HK-2 (cell line): ENCODE measurements around the gene PTPN4.

ENCODE experiments used
- DNase-seq: peaks from one replicate; pipeline ENCODE4 v3.0.0-alpha.2; 2018; ENCODE audit not compliant: unreplicated experiment

PTPN4 gene

DNA sequence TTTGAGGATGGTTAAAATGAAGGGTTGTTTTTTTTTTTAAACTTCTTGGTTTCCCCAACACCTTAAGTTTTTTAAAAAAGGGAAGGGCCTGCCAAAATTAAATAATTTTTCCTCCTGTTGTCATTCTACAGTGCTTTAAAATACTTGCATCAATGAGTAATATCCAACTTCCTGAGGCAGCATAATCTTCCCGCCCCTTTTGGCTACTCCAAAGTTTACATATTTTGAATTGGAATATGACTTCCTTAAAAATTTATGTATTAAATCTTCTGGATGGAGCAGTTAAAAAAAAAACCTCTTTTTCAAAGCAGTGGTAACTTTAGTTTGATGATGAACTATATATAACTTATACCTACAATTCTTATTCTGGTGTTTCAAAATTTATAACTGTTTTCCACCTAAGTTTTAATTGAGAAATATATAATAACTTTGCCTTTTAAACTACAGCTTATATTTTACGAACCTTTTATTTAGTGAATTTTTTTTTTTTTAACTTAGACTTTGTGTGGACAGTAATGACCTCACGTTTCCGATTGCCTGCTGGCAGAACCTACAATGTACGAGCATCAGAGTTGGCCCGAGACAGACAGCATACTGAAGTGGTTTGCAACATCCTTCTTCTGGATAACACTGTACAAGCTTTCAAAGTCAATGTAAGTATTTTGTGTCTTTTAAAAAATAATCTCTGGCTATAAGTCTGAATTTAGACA lies 49.8 kb downstream of the PTPN4 start:
- DNase-seq: no peak

DNA sequence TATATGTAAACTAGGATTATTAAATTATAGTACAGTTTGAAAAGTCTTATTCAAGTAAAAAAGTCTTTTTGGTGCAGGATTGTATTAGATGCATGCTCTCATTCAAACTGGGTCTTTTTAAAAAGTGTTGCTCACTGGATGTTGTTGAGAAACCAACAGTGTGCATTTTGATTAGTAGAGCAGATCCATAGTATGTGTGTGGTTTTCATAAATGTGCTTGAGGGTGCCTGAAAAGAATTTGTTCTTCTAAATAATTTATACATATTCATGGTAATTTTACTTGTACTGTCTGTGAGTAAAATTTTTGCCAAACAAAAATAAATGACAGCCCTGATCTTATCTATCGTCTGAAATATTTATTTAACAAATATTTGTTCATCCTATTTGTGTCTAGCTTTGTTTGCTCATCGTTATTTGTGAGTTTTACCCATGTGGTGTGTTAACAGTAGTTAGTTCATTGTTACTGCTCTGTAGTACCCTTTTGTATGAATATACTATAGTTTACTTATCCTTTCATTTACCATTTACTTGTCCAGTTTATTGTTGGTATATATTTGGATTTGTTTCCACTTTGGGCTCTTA lies 50.4 kb downstream of the PTPN4 start:
- DNase-seq: no peak

DNA sequence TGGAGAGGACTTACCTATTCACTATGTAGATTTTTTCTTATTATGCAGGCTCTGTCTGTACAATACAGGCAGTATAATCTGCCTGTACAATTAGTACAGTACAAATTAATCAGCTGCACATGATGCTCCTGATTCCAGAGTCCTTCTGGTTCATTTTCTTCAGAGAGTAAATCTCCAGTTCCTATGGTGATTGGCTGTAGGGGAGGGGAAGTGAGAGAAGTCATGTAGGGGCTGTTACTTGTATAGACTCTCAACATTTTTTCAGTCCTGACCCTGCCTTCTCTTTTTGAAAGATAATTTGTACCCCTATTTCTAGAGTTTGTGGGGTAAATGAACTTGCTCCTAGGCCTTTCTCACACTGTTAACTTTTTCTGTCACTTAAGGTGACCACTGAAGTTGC lies 54.5 kb downstream of the PTPN4 start:
- DNase-seq: no peak

DNA sequence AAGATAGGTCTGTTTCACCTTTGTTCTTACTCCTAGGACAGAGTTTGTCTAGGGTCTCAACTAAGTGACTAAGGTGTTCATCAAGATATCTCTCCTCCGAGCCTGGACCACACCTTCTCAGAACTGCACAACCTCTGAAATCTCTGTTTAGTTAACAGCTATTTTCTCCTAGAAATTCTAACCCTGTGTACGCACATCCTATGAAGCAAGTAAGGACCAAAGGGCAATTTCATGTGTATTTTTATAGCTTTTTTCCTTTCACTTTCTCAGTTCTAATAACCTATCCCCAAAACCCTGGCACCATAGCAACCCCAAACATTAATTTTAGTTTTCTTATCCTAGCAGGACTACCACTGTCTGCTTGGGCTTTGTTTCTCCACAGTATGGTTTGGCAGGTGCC lies 59.1 kb downstream of the PTPN4 start:
- DNase-seq: no peak

DNA sequence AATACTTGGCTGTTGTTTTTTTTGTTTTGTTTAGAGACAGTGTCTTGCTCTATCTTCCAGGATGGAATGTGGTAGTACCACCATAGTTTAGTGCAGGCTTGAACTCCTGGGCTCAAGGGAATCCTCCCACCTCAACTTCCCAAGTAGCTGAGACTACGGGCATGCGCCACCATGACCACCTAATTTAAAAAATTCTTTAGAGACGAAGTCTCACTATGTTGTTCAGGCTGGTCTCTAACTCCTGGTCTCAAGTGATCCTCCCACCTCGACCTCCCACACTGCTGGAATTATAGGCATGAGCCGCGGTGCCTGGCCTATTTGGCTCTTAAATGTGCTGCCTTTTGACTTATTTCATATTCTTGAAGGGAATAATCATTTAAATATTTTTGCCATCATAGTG lies 60.1 kb downstream of the PTPN4 start:
- no peak for DNase-seq

DNA sequence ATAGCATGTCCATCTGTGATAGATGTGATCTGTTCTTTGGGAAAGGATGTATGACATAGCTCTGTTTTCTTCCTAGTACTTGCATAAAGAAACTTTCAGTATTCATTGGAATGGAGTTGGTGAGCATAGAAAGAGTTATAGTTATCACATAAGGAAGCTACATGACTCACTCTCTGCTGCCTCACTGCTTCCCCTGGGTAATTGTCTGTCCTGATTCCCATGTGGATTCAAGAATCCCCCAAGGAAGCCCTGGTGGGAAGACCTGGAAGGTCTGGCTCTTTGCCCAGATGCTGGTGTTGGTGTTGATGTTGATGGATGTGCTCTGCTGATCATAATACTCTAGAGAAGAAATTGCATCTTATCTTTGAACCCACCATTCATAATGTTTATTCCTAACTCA lies 60.6 kb downstream of the PTPN4 start:
- DNase-seq: peak; percentile 21

DNA sequence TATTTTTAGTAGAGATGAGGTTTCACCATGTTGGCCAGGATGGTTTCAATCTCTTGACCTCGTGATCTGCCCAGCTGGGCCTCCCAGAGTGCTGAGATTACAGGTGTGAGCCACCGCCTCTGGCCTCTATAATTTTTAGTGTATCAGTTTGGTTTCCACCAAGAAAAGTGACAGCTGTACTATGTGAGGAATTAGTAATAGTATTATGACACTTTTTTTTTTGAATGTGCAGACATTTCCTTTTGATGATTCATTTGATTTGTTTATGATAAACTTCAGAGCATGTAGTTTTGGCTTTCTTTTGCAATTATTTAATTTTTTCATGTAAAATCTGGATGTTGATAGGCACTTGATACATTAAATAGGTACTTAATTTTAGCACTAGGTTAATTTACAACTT lies 61.5 kb downstream of the PTPN4 start:
- DNase-seq: no peak

DNA sequence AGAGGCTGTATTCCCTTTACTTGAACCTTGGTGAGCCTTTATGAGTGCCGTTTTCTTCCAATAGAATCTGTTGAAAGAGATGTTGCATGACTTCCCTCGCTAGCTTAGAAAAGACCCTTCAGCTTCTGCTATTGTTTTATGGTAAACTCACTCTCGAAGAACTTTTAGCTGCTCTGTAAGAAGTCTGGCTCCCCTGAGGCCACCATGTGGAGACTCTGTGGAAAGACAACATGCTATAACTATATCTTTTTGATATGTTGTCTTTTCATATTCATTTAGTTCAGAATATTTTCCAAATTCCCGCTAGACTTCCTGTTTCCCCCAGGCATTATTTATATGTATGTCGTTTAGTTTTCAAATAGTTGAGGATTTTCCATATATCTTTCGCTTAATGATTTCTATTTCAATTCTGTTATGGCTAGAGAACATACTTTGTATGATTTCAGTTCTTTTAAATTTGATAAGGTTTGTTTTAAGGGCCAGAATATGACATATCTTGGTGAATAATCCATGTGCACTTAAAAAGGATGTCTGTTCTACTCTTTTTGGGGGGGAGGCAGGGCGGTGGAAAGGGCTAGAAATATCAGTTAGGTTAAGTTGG lies 64.1 kb downstream of the PTPN4 start:
- no peak for DNase-seq

DNA sequence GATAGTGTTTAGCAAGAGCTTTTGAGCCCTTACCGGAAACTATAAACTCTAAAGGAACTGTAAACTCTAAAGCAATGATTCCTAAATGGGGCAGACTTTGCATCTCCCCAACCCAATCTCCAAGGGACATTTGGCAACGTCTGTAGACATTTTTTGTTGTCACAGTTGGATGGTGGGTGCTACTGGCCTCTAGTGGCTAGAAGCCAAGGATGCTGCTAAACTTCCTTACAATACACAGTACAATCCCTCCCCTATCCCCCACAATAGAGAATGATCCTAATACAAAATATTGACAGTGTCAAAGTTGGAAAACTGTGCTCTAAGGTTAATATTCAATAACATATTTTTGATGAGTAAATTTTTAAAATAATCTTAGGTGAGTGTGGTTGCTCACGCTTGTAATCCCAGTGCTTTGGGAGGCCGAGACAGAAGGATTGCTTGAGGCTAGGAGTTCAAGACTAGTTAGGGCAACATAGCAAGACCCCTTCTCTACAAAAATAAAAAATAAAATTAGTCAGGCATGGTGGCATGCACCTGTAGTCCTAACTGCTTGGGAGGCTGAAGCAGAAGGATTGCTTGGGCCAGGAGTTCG lies 66.7 kb downstream of the PTPN4 start:
- peak; percentile 11 for DNase-seq

DNA sequence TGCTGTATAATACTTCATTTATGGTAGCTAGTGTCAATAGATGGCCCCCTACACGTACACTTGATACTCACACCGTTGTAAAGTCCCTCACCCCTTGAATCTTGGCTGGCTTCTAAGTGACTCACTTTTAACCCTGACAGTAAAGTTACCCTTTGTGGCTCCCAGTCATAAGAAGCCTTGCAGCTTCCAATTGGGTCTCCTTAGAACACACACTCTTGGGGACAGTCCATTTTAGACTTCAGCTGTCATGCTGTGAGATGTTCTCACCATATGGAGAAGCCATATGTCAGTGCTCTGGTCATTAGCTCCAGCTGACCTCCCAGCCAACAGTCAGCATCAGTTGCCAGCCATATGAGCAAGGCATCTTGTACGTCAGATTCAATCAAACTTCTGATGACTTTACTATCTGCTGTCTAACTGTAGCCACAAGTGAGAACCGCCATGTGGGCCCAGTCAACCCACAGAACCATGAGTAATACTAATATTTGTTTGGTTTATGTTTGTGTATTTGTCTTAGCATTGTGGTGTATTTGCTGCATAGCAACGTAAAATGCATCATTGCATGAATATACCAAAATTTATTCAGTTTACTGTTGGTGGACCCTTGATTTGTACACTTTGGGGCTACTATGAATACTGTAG lies 68.3 kb downstream of the PTPN4 start:
- no peak for DNase-seq

DNA sequence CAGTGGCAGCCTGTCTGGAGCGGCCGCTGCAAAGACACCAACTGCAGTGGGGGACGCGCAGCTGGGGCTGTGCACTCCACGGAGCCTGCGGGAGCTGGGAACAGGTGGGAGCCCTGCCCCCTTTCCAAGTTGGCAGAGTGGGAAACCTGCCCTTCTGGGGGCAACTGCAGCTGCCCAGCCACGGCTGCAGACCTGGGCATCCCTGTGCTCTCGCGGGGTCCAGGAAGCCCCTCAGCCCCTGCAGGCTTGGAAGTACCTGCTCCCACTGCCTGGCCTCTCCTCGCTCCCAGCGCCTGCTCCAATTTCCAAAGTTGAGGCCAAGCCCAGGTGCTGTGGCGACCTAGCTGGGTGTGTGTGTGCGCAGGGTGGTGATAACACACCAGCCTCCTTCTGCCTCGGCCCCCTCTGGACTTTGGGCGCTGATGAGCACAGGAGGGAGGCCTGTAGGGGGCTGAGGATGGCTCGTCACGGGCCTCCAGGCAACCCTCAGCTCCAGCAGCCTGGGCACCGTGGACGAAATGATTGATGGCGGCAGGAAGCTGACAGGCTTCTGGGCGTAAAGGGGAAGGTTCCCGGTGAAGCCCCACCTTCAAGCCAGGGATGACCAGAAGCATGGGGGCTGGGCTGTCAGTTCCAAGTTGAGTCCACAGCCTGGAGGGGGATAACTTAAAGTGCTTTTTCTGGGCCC lies 76.9 kb downstream of the PTPN4 start:
- no peak for DNase-seq

DNA sequence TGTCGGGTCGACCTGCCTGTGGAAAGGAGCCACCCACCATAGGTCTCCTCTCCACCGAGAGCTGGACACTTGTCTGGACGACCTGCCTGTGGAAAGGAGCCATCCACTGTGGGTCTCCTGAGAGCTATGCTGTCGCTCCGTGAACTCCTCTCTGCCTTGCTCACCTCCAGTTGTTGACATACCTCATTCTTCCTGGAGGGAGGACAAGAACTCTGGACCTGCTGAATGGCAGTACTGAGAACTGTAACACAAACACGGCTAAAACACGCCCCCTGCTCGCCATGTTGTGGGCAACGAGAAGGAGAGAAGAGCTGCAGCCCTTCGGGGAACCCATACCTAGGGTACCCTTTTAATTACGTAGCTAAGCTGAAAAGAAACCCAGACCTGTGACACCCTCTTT lies 77.6 kb downstream of the PTPN4 start:
- DNase-seq: no peak

DNA sequence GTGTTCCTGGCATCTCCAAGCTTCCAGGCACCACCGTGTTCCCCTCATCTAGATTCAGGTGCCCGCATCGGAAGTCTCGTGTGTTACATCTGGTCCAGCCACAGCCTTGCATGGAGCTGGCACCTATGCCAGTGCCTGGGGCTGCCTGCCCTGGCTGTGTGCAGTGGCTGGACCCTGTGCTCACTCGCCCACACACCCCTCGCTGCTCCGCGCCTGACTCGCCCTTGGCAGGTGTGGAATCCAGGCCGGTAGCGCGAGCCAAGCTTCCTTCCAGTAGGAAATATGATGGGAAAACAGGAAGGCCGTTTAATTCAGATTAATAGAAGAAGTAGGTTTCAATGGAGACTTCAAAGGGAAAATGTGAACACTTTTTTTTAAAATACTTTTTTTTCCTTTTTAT lies 78.0 kb downstream of the PTPN4 start:
- DNase-seq: no peak

DNA sequence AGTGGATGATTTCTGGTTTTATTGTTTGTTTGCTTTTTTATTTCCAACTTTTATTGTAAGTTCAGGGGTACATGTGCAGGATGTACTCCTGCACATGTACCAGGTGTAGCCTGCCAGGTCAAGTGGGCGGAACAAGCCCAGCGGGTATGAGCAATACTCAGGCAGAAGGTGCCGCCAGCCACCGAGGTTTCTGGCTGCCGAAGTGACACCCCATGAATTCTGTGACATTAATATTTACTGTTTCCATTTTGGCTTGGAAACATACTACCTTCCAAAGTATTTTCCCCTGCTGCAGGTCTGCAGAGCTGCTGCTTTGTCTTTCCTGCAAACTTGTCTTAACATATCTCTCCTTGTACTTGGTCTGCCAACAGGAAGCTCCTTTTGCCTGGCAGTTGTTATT lies 78.5 kb downstream of the PTPN4 start:
- DNase-seq: no peak

DNA sequence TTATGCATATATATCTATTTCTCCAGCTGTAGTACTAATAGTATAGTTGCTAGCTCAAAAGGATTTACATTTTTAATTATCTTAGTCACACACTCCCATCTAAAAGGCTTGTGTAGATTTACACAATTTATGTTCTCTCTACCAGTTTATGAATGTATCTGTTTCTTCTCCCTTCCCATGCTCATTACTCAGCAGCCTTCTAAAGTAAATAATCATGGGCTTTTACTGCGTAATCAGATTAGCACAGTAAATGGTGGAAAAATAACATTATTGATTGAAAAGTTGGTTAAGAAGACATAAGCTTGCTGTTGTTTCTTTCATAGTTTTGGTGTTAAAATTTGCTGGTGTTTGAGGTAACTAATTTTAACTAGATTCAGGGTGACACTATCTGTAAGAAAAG lies 81.8 kb downstream of the PTPN4 start:
- DNase-seq: no peak

DNA sequence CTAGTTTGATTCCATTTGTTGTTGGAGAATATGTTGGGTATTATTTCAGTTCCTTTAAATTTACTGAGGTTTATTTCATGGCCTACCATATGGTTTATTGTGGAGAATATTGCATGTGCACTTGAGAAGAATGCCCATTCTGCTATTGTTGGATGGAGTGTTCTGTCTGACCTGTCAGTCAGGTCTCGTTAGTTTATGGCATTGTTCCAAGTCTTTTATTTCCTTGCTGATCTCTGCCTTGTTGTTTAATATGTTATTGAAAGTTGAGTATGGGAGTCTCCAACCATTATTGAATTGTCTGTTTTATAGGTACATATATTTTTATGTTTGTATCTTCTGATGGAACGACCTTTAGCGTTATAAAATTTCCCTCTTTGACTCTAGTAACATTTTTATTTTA lies 86.3 kb downstream of the PTPN4 start:
- DNase-seq: no peak

DNA sequence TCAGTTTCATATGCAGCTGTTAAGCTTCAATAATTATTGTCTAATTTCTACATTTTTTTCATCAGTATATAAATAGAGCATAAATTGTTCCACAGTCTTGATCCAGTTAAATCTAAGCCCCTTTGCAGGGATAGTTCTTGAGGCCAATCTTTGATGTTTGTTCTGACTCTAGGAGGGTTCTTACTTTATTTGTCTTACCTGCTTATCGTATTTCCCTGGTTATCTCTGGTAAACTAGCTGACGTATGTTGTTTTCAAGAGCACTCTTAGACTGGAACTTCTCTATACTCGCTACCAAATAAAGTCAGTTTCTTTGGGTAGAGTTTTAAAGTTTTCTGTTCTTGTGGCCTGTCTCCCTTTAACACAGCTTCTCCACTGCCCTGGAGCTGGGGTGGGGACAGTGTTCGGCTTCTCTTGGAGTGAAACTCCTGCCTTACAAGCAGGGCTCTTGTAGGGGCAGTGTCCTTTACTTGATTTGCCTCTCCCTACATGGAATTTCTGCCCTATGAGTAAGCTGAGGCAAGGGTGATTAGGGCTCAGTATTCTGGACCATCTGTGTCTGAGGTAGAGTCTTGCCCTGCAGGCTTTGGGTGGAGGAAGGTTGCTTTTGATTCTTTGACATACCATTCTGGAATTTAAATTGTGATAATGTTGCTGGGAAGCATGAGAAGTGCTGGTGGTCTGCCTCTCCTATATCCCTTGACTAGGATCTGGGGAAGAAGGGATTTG lies 90.3 kb downstream of the PTPN4 start:
- DNase-seq: no peak

DNA sequence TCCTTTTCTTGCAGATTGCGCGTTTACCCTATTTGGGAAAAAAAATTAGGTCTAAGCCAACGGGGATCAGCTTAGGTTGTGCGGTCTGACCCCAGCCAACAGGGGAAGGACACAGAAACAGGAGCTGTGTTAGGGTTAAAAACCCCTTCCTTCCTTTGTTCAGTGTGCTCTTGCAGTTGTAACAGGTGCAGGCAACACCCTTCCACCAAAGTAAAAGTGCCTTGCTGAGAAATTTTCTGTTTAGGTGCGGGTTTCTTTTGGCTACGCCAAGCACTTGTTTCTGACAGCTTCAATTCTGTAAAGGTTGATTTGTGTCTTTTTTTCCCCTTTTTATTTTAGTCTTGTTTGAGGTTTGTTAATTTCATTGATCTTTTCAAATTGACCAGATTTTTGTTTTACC lies 92.5 kb downstream of the PTPN4 start:
- no peak for DNase-seq

DNA sequence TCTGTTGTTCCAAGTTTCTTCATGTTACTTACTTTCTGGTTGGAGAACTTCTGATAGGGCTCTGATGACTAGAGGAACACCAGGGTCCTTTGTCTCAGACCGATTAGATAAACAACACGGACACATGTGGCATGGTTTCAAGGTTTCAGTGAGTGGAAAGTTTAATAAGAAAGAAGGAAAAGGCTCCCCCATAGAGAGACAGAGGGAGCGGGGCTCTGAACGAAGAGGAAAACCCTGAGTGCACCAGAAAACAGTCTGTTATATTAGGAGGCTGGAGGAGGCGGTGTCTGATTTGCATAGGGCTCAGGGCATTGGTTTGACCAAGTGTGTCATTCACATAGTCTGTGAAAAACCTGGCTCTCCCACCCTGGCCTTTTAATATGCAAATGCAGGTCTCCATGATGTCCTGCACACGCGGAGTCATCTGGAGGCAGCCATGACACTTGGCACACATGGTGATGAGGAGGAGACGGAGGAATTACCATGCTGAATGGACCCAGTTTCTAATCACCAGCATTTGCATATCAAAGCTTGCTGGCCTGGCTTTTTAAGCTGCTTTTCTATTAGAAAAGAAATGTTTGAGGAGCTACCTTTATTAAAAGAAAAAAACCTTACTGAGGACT lies 94.2 kb downstream of the PTPN4 start:
- no peak for DNase-seq

DNA sequence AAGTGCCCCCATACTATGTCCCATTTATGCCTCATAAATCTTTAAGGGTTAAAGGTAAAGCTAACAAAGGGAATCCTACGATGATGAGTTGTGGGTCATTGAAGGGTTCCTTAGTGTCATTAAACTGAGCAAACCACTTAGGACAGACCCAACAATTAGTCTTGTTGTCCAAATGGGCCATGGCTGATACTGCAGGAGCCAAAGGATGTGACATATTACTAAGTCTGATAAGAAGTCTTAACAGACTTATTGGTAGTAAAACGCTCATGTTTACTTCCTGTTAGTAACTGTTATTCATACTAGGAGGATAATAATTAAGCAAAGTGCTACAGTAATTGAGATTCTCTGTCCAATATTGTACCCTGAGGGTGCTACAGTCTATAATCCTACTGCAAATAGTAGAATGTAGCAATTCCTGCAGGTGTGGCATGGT lies 96.8 kb downstream of the PTPN4 start:
- DNase-seq: no peak

DNA sequence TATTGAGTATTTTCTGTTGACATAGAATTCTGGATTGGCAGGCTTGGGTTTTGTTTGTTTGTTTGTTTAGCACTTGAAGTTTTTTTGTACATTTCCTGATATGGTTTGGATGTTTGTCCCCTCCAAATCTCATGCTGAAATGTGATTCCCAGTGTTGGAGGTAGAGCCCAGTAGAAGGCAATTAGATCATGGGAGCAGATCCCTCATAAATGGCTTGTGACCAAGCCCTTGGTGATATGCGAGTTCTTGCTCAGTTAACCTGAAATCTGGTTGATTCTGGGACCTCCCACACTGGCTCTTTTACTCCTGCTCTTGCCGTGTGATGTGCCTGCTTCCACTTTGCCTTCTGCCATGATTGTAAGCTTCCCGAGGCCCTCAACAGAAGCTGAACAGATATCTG lies 98.0 kb downstream of the PTPN4 start:
- DNase-seq: no peak
